Astrocyte (in vitro differentiated cells and primary cell): ENCODE results near the gene CTBP2.

Experiments
- EZH2 ChIP-seq: IDR thresholded peaks from 2 replicates; pipeline ENCODE4 v1.6.1; 2012; ENCODE audit warnings: mild to moderate bottlenecking, low read length, inconsistent platforms; ENCODE audit not compliant: insufficient read depth
- TF ChIP-seq, protein P1 (sequence below): IDR thresholded peaks from 2 replicates; pipeline ENCODE4 v1.5.1; 2011; ENCODE audit warnings: low read depth, mild to moderate bottlenecking, inconsistent platforms, low read length, moderate library complexity; ENCODE audit not compliant: insufficient read depth

DNA sequence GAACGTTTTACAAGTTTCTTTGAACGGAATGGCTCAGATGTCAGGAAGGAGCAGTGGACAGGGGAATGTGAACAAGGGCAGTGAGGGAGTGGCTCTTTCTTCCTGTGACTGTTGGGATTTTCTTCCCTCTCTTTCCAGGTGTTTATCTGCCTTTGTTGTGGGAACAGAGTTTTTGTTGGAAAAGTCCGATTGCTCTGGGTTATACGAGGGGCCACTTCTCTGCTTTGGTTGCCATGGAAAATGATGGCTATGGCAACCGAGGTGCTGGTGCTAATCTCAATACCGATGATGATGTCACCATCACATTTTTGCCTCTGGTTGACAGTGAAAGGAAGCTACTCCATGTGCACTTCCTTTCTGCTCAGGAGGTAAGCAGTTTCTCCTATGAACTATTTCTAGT, 177.0 kb downstream of the CTBP2 start:
- TF ChIP-seq, protein P1, sequence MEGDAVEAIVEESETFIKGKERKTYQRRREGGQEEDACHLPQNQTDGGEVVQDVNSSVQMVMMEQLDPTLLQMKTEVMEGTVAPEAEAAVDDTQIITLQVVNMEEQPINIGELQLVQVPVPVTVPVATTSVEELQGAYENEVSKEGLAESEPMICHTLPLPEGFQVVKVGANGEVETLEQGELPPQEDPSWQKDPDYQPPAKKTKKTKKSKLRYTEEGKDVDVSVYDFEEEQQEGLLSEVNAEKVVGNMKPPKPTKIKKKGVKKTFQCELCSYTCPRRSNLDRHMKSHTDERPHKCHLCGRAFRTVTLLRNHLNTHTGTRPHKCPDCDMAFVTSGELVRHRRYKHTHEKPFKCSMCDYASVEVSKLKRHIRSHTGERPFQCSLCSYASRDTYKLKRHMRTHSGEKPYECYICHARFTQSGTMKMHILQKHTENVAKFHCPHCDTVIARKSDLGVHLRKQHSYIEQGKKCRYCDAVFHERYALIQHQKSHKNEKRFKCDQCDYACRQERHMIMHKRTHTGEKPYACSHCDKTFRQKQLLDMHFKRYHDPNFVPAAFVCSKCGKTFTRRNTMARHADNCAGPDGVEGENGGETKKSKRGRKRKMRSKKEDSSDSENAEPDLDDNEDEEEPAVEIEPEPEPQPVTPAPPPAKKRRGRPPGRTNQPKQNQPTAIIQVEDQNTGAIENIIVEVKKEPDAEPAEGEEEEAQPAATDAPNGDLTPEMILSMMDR: no peak
- no peak for TF ChIP-seq EZH2
